SW480 (cell line): ENCODE results near the gene KCNH1.
"Not testable (repeated sequence)": the region's sequence is repeated elsewhere in the genome, so short reads cannot be mapped to it uniquely, and the experiment has no call there.

Experiments
- DNase-seq: peaks from one replicate; pipeline ENCODE4 v3.0.0-alpha.2; 2016; ENCODE audit warnings: low spot score

Gene KCNH1

GRCh38 chr1:211011128-211011527, 122.8 kb downstream of the KCNH1 start:
- not testable (repeated sequence) for DNase-seq

GRCh38 chr1:211009944-211010343, 124.0 kb downstream of the KCNH1 start:
- no peak for DNase-seq

GRCh38 chr1:211007830-211008229, 126.1 kb downstream of the KCNH1 start:
- DNase-seq = no peak

GRCh38 chr1:210995931-210996330, 138.0 kb downstream of the KCNH1 start:
- not testable (repeated sequence) for DNase-seq

GRCh38 chr1:210992837-210993236, 141.1 kb downstream of the KCNH1 start:
- no peak for DNase-seq

GRCh38 chr1:210989905-210990304, 144.0 kb downstream of the KCNH1 start:
- no peak for DNase-seq

- no peak for DNase-seq
Measured at GRCh38 chr1:210981490-210981889, 152.5 kb downstream of the KCNH1 start.

- no peak for DNase-seq
Measured at GRCh38 chr1:210980082-210980481, 153.9 kb downstream of the KCNH1 start.

GRCh38 chr1:210978974-210979354, 155.0 kb downstream of the KCNH1 start:
- DNase-seq = no peak

- DNase-seq = no peak
Measured at GRCh38 chr1:210978316-210978973, 155.5 kb downstream of the KCNH1 start.

GRCh38 chr1:210951279-210951678, 182.7 kb downstream of the KCNH1 start:
- DNase-seq = no peak

- peak; percentile 35 for DNase-seq
Measured at GRCh38 chr1:210949940-210950546, 183.9 kb downstream of the KCNH1 start.

GRCh38 chr1:210949489-210949888, 184.5 kb downstream of the KCNH1 start:
- DNase-seq = no peak

GRCh38 chr1:210949039-210949438, 184.9 kb downstream of the KCNH1 start:
- no peak for DNase-seq

GRCh38 chr1:210944252-210944651, 189.7 kb downstream of the KCNH1 start:
- DNase-seq = no peak

- no peak for DNase-seq
Measured at GRCh38 chr1:210942513-210942912, 191.4 kb downstream of the KCNH1 start.

- no peak for DNase-seq
Measured at GRCh38 chr1:210940081-210940617, 193.8 kb downstream of the KCNH1 start.

GRCh38 chr1:210938416-210938925, 195.5 kb downstream of the KCNH1 start:
- no peak for DNase-seq

- peak; percentile 36 for DNase-seq
Measured at GRCh38 chr1:210937846-210938245, 196.1 kb downstream of the KCNH1 start.

GRCh38 chr1:210935905-210936304, 198.0 kb downstream of the KCNH1 start:
- no peak for DNase-seq

- DNase-seq = no peak
Measured at GRCh38 chr1:210932104-210932503, 201.8 kb downstream of the KCNH1 start.

- no peak for DNase-seq
Measured at GRCh38 chr1:210922666-210923065, 211.3 kb downstream of the KCNH1 start.
